Smooth muscle cell (in vitro differentiated cells): ENCODE results near the gene CAMTA2. TPM values are rescaled to one million over a fixed set of nuclear protein-coding genes. Genes with fewer than 3 reads are reported as not detected.

Experiments used
- DNase-seq: peaks from one replicate; lab custom pipeline; 2025; ENCODE audit not compliant: unreplicated experiment; lab: John Stamatoyannopoulos, UW
- H2AFZ ChIP-seq: fragments of 200-600 bp; sonication (generic); 2 replicates; pipeline ENCODE4 v1.6.0; 2016; ENCODE audit warnings: antibody characterized with exemption, low read depth, mild to moderate bottlenecking
- H3F3A ChIP-seq: fragments of 200-600 bp; sonication (generic); 2 replicates; pipeline ENCODE4 v1.6.0; 2017; ENCODE audit warnings: antibody characterized with exemption, low read depth
- H3K27ac ChIP-seq: fragments of 200-600 bp; sonication (generic); 2 replicates; pipeline ENCODE4 v1.5.1; 2016; ENCODE audit warnings: low read depth, mild to moderate bottlenecking
- H3K27me3 ChIP-seq: fragments of 200-600 bp; sonication (generic); 2 replicates; pipeline ENCODE4 v1.6.1; 2016; ENCODE audit warnings: low read depth, mild to moderate bottlenecking
- H3K36me3 ChIP-seq: fragments of 200-600 bp; sonication (generic); 2 replicates; pipeline ENCODE4 v1.5.1; 2016; ENCODE audit warnings: low read depth
- H3K4me1 ChIP-seq: fragments of 200-600 bp; sonication (generic); 2 replicates; pipeline ENCODE4 v1.5.1; 2016; ENCODE audit warnings: low read depth
- H3K4me2 ChIP-seq: fragments of 200-600 bp; sonication (generic); 2 replicates; pipeline ENCODE4 v1.6.0; 2016; ENCODE audit warnings: mild to moderate bottlenecking
- H3K4me3 ChIP-seq: fragments of 200-600 bp; sonication (generic); 2 replicates; pipeline ENCODE4 v1.5.1; 2016; ENCODE audit warnings: mild to moderate bottlenecking
- H3K79me2 ChIP-seq: fragments of 200-600 bp; sonication (generic); 2 replicates; pipeline ENCODE4 v1.6.0; 2016; ENCODE audit warnings: low read depth, mild to moderate bottlenecking
- H3K9ac ChIP-seq: fragments of 200-600 bp; sonication (generic); 2 replicates; pipeline ENCODE4 v1.6.0; 2016; ENCODE audit warnings: low read depth
- H3K9me3 ChIP-seq: fragments of 200-600 bp; sonication (generic); replicated peaks from 2 replicates; pipeline ENCODE4 v1.5.1; 2016; ENCODE audit warnings: low read depth
- H4K20me1 ChIP-seq: fragments of 200-600 bp; sonication (generic); 2 replicates; pipeline ENCODE4 v1.6.0; 2016; ENCODE audit warnings: low read depth
- WGBS: methylation state at CpG from one replicate; pipeline ENCODE4 v1.1.7; 2016; ENCODE audit warnings: low lambda C conversion rate; 5-methylcytosine and 5-hydroxymethylcytosine counted together
- polyA plus RNA-seq: library from polyadenylated mRNA; unstranded; fragments of >200 nt; fragmentation: Nextera tagmentation; extraction: Ambion mirVana; gene quantifications from 2 replicates; pipeline ENCODE4 v1.2.1, GENCODE V29; 2016
- total RNA-seq: library from RNA; depleted of rRNA; stranded (reverse); fragments of >200 nt; gene quantifications from 2 replicates; pipeline ENCODE4 v1.2.3, GENCODE V29; 2014
- TF ChIP-seq, protein P1 (sequence below): fragments of 200-600 bp; sonication (generic); IDR thresholded peaks from 2 replicates; pipeline ENCODE4 v1.5.1; 2017; ENCODE audit warnings: borderline replicate concordance, mild to moderate bottlenecking, antibody characterized with exemption; ENCODE audit not compliant: insufficient read depth, poor library complexity, severe bottlenecking

The CAMTA2 gene
- total and polyA plus RNA-seq, 2 experiments from 2014 or later, result 5.1 to 26.2 TPM

DNA sequence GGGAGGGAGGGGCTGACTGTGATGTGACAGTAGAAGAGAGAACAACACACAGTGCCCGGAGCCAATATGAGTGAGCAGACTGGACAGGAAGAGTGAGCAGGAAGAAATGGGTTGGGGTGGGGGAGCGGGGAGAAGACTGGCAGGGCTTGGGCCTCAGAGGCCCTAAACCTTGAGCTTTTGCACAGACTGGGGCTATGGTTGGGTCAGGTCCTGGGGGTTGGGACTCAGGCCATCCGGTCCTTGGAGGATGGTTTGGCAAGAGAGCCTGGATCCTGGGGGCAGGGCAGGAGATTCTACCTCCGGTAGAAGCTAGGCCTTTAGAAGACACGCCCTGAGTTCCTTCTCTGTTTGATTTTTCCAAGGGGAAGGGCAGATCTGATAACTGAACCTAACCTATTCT, 1.1 kb downstream of the CAMTA2 start:
- WGBS, result 72% methylated on average over 5 of the region's 5 CpGs
- no peaks in the 10 kb centered on the region for H3K79me2 ChIP-seq
- H3K4me1 ChIP-seq, result peaks cover 8% of the 10 kb centered on the region
- H3K4me3 ChIP-seq, result peak overlapping the region; percentile 91
- peak overlapping the region; percentile 2 for H3K27ac ChIP-seq
- no peak for DNase-seq
- TF ChIP-seq, protein P1, sequence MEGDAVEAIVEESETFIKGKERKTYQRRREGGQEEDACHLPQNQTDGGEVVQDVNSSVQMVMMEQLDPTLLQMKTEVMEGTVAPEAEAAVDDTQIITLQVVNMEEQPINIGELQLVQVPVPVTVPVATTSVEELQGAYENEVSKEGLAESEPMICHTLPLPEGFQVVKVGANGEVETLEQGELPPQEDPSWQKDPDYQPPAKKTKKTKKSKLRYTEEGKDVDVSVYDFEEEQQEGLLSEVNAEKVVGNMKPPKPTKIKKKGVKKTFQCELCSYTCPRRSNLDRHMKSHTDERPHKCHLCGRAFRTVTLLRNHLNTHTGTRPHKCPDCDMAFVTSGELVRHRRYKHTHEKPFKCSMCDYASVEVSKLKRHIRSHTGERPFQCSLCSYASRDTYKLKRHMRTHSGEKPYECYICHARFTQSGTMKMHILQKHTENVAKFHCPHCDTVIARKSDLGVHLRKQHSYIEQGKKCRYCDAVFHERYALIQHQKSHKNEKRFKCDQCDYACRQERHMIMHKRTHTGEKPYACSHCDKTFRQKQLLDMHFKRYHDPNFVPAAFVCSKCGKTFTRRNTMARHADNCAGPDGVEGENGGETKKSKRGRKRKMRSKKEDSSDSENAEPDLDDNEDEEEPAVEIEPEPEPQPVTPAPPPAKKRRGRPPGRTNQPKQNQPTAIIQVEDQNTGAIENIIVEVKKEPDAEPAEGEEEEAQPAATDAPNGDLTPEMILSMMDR, result no peak
- H3K4me2 ChIP-seq, result peak overlapping the region; percentile 89
- H4K20me1 ChIP-seq, result no peaks in the 10 kb centered on the region
- H3K27me3 ChIP-seq, result no peaks in the 10 kb centered on the region
- no peaks in the 10 kb centered on the region for H3F3A ChIP-seq
- no peaks in the 10 kb centered on the region for H3K9me3 ChIP-seq
- peak overlapping the region; percentile 97 for H2AFZ ChIP-seq
- no peaks in the 10 kb centered on the region for H3K36me3 ChIP-seq
- H3K9ac ChIP-seq, result no peak overlapping the region

DNA sequence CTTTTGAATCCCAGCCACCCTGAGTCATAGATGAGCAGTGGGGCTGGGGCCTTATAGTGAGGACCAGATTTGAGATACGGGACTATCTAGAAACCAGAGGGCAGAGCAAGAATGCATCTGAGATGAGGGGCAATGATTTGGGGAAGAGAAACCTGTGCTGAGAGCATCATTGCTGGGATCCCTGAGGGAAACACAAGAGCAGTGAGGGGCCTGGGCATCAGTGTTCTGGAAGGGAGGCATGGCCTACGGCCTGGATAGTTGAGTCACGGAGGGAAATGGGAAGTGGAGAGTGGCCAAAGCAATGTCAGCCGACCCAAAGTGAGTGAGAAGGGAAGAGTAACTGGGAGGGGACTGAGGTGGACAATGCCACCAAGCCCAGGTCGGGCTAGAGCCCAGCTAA, 5.2 kb downstream of the CAMTA2 start:
- TF ChIP-seq, protein P1, result no peak
- no peak overlapping the region for H3K4me3 ChIP-seq
- no peaks in the 10 kb centered on the region for H3K79me2 ChIP-seq
- H3K27ac ChIP-seq, result no peak overlapping the region
- H3K9me3 ChIP-seq, result no peaks in the 10 kb centered on the region
- H3K9ac ChIP-seq, result no peak overlapping the region
- no peak overlapping the region for H2AFZ ChIP-seq
- no peaks in the 10 kb centered on the region for H3F3A ChIP-seq
- H3K27me3 ChIP-seq, result no peaks in the 10 kb centered on the region
- no peaks in the 10 kb centered on the region for H3K4me1 ChIP-seq
- 89% methylated on average over 5 of the region's 5 CpGs for WGBS
- peaks cover 4% of the 10 kb centered on the region for H4K20me1 ChIP-seq
- H3K4me2 ChIP-seq, result no peak overlapping the region
- DNase-seq, result no peak
- H3K36me3 ChIP-seq, result no peaks in the 10 kb centered on the region

DNA sequence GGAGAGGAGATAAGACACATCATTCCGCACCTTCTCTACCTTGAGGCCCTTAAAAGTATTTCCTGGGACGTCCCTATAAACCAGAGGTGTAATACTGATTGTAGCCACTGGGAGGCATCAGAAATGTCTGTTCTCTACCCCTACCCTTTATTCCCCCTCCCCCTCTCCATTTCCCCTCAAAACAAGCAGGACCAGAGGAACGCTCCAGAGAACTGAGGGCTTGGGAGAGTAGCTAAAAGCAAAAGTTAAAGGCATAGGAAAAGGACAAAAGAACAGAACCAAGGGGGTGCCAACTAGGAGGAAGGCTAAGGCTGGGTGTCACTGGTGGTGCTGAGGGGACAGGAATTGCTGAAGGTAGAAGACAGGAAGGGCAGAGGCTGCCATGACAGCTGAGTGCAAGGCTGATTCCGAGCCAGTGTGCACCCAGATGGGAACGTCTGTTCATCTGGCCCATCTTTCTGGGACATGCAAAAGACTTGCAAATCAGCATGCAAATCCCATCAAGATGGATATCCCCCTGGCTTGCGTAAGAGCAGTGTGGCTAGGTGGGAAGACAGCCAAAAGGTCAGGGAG, 6.7 kb downstream of the CAMTA2 start:
- Histone ChIP-seq H3K27ac (no peak overlapping the region), H4K20me1 (peaks cover 4% of the 10 kb centered on the region), H3K27me3 (no peaks in the 10 kb centered on the region), H3F3A (peaks cover 3% of the 10 kb centered on the region), H3K4me3 (no peak overlapping the region), H3K4me1 (no peaks in the 10 kb centered on the region), H3K36me3 (no peaks in the 10 kb centered on the region), H3K4me2 (no peak overlapping the region), H3K9me3 (no peaks in the 10 kb centered on the region), H3K79me2 (no peaks in the 10 kb centered on the region), H2AFZ (no peak overlapping the region), H3K9ac (no peak overlapping the region)
- DNase-seq, result no peak
- WGBS, result 49% methylated on average over 5 of the region's 6 CpGs
- TF ChIP-seq, protein P1, result peak; percentile 59

DNA sequence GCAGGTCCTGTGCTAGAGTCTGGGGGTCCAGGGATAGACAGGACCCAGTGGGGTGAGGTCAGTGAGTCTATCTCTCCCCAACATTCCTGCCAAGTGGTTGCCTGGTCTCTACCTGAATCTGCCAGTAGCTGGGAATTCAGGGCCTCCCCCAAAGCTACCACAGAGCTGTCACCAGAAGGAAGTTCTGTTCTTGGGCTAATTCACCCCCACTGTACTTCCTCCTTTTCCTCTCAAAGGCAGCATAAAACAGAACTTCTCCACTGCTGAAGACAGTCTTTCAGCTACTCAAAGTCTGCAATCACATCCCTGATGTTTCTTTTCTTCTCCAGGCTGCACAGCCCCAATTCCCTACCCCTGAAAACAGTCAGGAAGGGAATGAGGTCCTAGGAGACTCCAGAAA, 8.7 kb downstream of the CAMTA2 start:
- H3K4me3 ChIP-seq, result no peak overlapping the region
- no peaks in the 10 kb centered on the region for H3K27me3 ChIP-seq

More for the DNA sequence above, 8.7 kb downstream of the CAMTA2 start:
- Histone ChIP-seq H3K9me3 (no peaks in the 10 kb centered on the region), H3F3A (peaks cover 3% of the 10 kb centered on the region), H3K79me2 (no peaks in the 10 kb centered on the region), H3K4me2 (no peak overlapping the region), H3K36me3 (no peaks in the 10 kb centered on the region), H3K4me1 (no peaks in the 10 kb centered on the region), H2AFZ (no peak overlapping the region), H3K9ac (no peak overlapping the region), H3K27ac (no peak overlapping the region), H4K20me1 (peaks cover 10% of the 10 kb centered on the region)
- DNase-seq, result no peak
- TF ChIP-seq, protein P1, result no peak
